ENCODE data around the gene MRPS34.

Gene MRPS34

GRCh38 chr16:1726661-1727502 is 46.1 kb downstream of the MRPS34 start:
- no peak overlapping the region for H3K4me3 ChIP-seq (ENCODE audit: low read depth, low read length)
- TF ChIP-seq CTCF (IDR thresholded peaks at IDR 0.05; ENCODE audit: control insufficient read depth, extremely low read depth, insufficient read depth), result no peak
- no peak for DNase-seq (ENCODE audit: low read depth)

- no peak for DNase-seq (ENCODE audit: low read depth)
- TF ChIP-seq CTCF (IDR thresholded peaks at IDR 0.05; ENCODE audit: control insufficient read depth, extremely low read depth, insufficient read depth), result no peak
- no peak overlapping the region for H3K4me3 ChIP-seq (ENCODE audit: low read depth, low read length)
Observed at GRCh38 chr16:1724491-1724890, 48.4 kb downstream of the MRPS34 start.

GRCh38 chr16:1723450-1724147 is 49.3 kb downstream of the MRPS34 start:
- no peak for DNase-seq (ENCODE audit: low read depth)
- no peak overlapping the region for H3K4me3 ChIP-seq (ENCODE audit: low read depth, low read length)
- peak; percentile 59 for TF ChIP-seq CTCF (IDR thresholded peaks at IDR 0.05; ENCODE audit: control insufficient read depth, extremely low read depth, insufficient read depth)
